Mesenchymal stem cell (in vitro differentiated cells and primary cell): ENCODE results near the gene MAP3K9.
"Not testable (repeated sequence)": the region's sequence is repeated elsewhere in the genome, so short reads cannot be mapped to it uniquely, and the experiment has no call there.

Experiments used
- DNase-seq: peaks from one replicate; pipeline ENCODE4 v3.0.0-alpha.2; 2013
- H2AFZ ChIP-seq: one replicate; pipeline ENCODE4 v1.6.1; 2013; ENCODE audit warnings: low read depth, mild to moderate bottlenecking, control low read depth, inconsistent platforms, low read length, moderate library complexity
- H2AK5ac ChIP-seq: 2 replicates; pipeline ENCODE4 v1.6.1; 2013; ENCODE audit warnings: low read length, moderate library complexity, mild to moderate bottlenecking, inconsistent platforms; ENCODE audit not compliant: severe bottlenecking
- H2BK120ac ChIP-seq: one replicate; pipeline ENCODE4 v1.6.1; 2013; ENCODE audit warnings: low read depth, mild to moderate bottlenecking, inconsistent platforms, low read length, moderate library complexity
- H2BK12ac ChIP-seq, 2 experiments: one replicate each; pipeline ENCODE4 v1.6.1; 2013; ENCODE audit warnings: inconsistent platforms in 2 of 2, low read length in 2 of 2, mild to moderate bottlenecking in 2 of 2, moderate library complexity in 2 of 2, control low read depth in 1 of 2
- H2BK15ac ChIP-seq: one replicate; pipeline ENCODE4 v1.6.1; 2013; ENCODE audit warnings: mild to moderate bottlenecking, low read depth, inconsistent platforms; ENCODE audit not compliant: poor library complexity, severe bottlenecking
- H2BK5ac ChIP-seq: 2 replicates; pipeline ENCODE4 v1.6.1; 2013; ENCODE audit warnings: low read depth, mild to moderate bottlenecking, low read length, control low read depth, inconsistent platforms; ENCODE audit not compliant: poor library complexity, severe bottlenecking
- H3K14ac ChIP-seq, 2 experiments: one replicate each; pipeline ENCODE4 v1.6.1; 2013; ENCODE audit warnings: inconsistent platforms in 2 of 2, low read length in 2 of 2, control low read depth in 1 of 2, mild to moderate bottlenecking in 1 of 2, moderate library complexity in 1 of 2
- H3K18ac ChIP-seq, 2 experiments: one replicate each; pipeline ENCODE4 v1.6.1; 2013; ENCODE audit warnings: inconsistent platforms in 2 of 2, low read length in 2 of 2, control low read depth in 1 of 2, low read depth in 1 of 2, mild to moderate bottlenecking in 1 of 2
- H3K23ac ChIP-seq, 2 experiments: one replicate each; pipeline ENCODE4 v1.6.1; 2013; ENCODE audit warnings: inconsistent platforms in 2 of 2, low read length in 2 of 2, mild to moderate bottlenecking in 2 of 2, moderate library complexity in 2 of 2, control low read depth in 1 of 2
- H3K27ac ChIP-seq: 2 replicates; pipeline ENCODE4 v1.5.1; 2013; ENCODE audit warnings: mild to moderate bottlenecking, moderate library complexity, low read length, control low read depth, inconsistent platforms; ENCODE audit not compliant: poor library complexity, severe bottlenecking
- H3K27me3 ChIP-seq, 2 experiments: 2 replicates each; pipeline versions ENCODE4 v1.6.1 to v1.7.0; 2013; ENCODE audit warnings: low read length in 2 of 2, mild to moderate bottlenecking in 2 of 2, moderate library complexity in 2 of 2, control low read depth in 1 of 2, inconsistent platforms in 1 of 2; ENCODE audit not compliant: control insufficient read depth in 1 of 2, insufficient read depth in 1 of 2
- H3K36me3 ChIP-seq, 2 experiments: 2 replicates each; pipeline versions ENCODE4 v1.6.1 to v1.7.0; 2013; ENCODE audit warnings: low read length in 2 of 2, control low read depth in 1 of 2, inconsistent platforms in 1 of 2, low read depth in 1 of 2, mild to moderate bottlenecking in 1 of 2; ENCODE audit not compliant: insufficient read depth in 2 of 2, control insufficient read depth in 1 of 2
- H3K4ac ChIP-seq, 2 experiments: one replicate each; pipeline ENCODE4 v1.6.1; 2013; ENCODE audit warnings: inconsistent platforms in 2 of 2, low read length in 2 of 2, mild to moderate bottlenecking in 2 of 2, moderate library complexity in 2 of 2, control low read depth in 1 of 2, low read depth in 1 of 2
- H3K4me1 ChIP-seq: 2 replicates; pipeline ENCODE4 v1.6.1; 2013; ENCODE audit warnings: low read depth, low read length, control low read depth; ENCODE audit not compliant: control insufficient read depth, insufficient read depth
- H3K4me2 ChIP-seq: 2 replicates; pipeline ENCODE4 v1.6.1; 2013; ENCODE audit warnings: low read length, mild to moderate bottlenecking, inconsistent platforms; ENCODE audit not compliant: poor library complexity, severe bottlenecking
- H3K4me3 ChIP-seq, 2 experiments: 2 replicates each; pipeline versions ENCODE4 v1.5.1 to v1.7.0; 2013; ENCODE audit warnings: low read length in 2 of 2, mild to moderate bottlenecking in 2 of 2, control low read depth in 1 of 2, low read depth in 1 of 2; ENCODE audit not compliant: insufficient read depth in 1 of 2
- H3K79me1 ChIP-seq: replicated peaks from 2 replicates; pipeline ENCODE4 v1.6.1; 2013; ENCODE audit warnings: mild to moderate bottlenecking, control low read depth, low read length, inconsistent platforms; ENCODE audit not compliant: poor library complexity, severe bottlenecking
- H3K9ac ChIP-seq: 2 replicates; pipeline ENCODE4 v1.7.0; 2013; ENCODE audit warnings: mild to moderate bottlenecking, low read length, moderate library complexity
- H3K9me3 ChIP-seq: 2 replicates; pipeline ENCODE4 v1.7.0; 2013; ENCODE audit warnings: mild to moderate bottlenecking, low read length; ENCODE audit not compliant: control insufficient read depth
- H4K8ac ChIP-seq: one replicate; pipeline ENCODE4 v1.6.1; 2013; ENCODE audit warnings: inconsistent platforms, mild to moderate bottlenecking, low read length, moderate library complexity
- H4K91ac ChIP-seq: one replicate; pipeline ENCODE4 v1.6.1; 2013; ENCODE audit warnings: mild to moderate bottlenecking, low read length, inconsistent platforms
- WGBS: methylation state at CpG from one replicate; pipeline ENCODE4 v1.1.7; 2013; ENCODE audit warnings: mixed read lengths; 5-methylcytosine and 5-hydroxymethylcytosine counted together

MAP3K9 gene

DNA sequence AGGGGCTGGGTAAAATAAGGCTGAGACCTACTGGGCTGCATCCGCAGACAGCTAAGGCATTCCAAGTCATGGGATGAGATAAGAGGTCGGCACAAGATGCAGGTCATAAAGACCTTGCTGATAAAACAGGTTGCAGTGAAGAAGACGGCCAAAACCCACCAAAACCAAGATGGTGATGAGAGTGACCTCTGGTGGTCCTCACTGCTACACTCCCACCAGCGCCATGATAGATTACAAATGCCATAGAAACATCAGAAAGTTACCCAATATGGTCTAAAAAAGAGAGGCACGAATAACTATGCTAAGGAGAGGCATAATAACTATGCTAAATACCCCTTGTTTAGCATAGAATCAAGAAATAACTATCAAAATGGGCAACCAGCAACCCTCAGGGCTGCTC is 46.2 kb upstream of the MAP3K9 start:
- H3K9me3 ChIP-seq: no peaks in the 10 kb centered on the region
- peak overlapping the region; percentile 72 for H4K8ac ChIP-seq
- no peak overlapping the region for H2BK120ac ChIP-seq
- WGBS: 54% methylated on average over 3 of the region's 5 CpGs
- H3K27ac ChIP-seq: no peak overlapping the region
- no peaks in the 10 kb centered on the region for H3K4me1 ChIP-seq
- no peak overlapping the region for H2BK15ac ChIP-seq
- no peak overlapping the region for H3K4me3 ChIP-seq
- H2BK5ac ChIP-seq: no peak overlapping the region
- no peak overlapping the region for H2AFZ ChIP-seq
- H3K27me3 ChIP-seq: peaks cover 0 to 3% of the 10 kb centered on the region in 2 experiments
- H3K79me1 ChIP-seq: no peaks in the 10 kb centered on the region
- H3K9ac ChIP-seq: no peak overlapping the region
- no peak overlapping the region for H3K14ac ChIP-seq
- no peak overlapping the region for H4K91ac ChIP-seq
- no peak for DNase-seq
- H2BK12ac ChIP-seq: no peak overlapping the region
- H3K18ac ChIP-seq: no peak overlapping the region
- H3K23ac ChIP-seq: no peak overlapping the region
- H3K4me2 ChIP-seq: no peak overlapping the region
- H3K36me3 ChIP-seq: no peaks in the 10 kb centered on the region
- no peak overlapping the region for H3K4ac ChIP-seq
- peak overlapping the region; percentile 36 for H2AK5ac ChIP-seq

DNA sequence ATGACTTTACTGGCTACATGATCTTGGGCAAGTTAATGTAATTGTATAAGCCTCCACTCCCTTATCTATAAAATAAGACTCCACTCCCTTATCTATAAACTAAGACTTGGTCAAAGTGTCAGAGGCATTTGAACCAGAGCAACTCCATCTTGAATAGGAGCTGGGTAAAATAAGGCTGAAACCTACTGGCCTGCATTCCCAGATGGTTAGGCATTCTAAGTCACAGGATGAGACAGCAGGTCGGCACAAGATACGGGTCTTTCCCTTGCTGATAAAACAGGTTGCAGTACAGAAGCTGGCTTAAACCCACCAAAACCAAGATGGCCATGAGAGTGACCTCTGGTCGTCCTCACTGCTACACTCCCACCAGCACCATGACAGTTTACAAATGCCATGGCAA is 44.3 kb upstream of the MAP3K9 start:
- H2BK15ac ChIP-seq, H3K18ac ChIP-seq, H3K36me3 ChIP-seq, H4K91ac ChIP-seq, H3K9ac ChIP-seq, H3K23ac ChIP-seq, H2BK5ac ChIP-seq, H3K4me1 ChIP-seq, DNase-seq, H2AK5ac ChIP-seq, H3K4me3 ChIP-seq, H3K4ac ChIP-seq, H2BK12ac ChIP-seq, H3K27me3 ChIP-seq, H2AFZ ChIP-seq, H3K79me1 ChIP-seq, H2BK120ac ChIP-seq, H3K14ac ChIP-seq, H4K8ac ChIP-seq, H3K27ac ChIP-seq, H3K4me2 ChIP-seq, H3K9me3 ChIP-seq: not testable (repeated sequence)
- WGBS: 94% methylated on average over 2 of the region's 3 CpGs

DNA sequence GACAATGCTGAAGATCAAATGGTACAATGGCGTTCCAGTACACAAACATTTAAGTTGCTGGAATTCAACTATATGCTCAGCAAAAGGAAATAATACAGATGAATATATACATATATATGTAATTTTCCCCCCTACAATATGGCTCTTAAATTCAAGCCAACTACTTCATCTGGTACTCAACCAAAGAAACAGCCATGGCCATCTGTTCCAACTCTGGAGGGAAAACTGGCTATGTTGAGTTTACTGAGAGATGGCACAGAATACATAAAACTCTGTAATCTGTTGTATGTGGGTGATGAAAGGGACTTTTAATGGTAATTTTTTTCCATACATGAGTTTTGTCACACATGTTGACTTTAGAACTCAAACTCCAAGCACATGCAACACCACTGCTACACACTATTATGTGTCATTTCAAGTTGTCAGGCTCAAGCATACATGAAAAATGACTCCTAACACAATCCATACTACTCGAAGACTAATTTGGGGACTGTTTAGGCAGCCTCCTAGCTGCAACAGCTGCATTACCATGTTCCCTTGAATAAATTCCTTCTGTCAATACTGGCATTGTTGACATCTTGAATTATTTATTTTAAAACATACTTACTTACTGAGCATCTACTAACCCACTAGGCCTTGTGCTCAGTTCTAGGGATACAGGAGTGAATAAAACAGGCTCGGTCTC is 38.2 kb upstream of the MAP3K9 start:
- Histone ChIP-seq H2BK12ac (no peak overlapping the region), H2AK5ac (no peak overlapping the region), H2AFZ (no peak overlapping the region), H3K79me1 (no peaks in the 10 kb centered on the region), H3K4me3 (no peak overlapping the region), H3K4me1 (no peaks in the 10 kb centered on the region), H3K4me2 (no peak overlapping the region), H3K27me3 (no peaks in the 10 kb centered on the region), H2BK5ac (no peak overlapping the region), H3K23ac (no peak overlapping the region), H3K27ac (no peak overlapping the region), H3K4ac (no peak overlapping the region), H3K36me3 (no peaks in the 10 kb centered on the region), H4K8ac (no peak overlapping the region), H2BK15ac (no peak overlapping the region), H4K91ac (no peak overlapping the region), H2BK120ac (no peak overlapping the region), H3K14ac (no peak overlapping the region), H3K9me3 (no peaks in the 10 kb centered on the region), H3K18ac (no peak overlapping the region), H3K9ac (no peak overlapping the region)
- 93% methylated on average over 3 of the region's 3 CpGs for WGBS
- DNase-seq: no peak

DNA sequence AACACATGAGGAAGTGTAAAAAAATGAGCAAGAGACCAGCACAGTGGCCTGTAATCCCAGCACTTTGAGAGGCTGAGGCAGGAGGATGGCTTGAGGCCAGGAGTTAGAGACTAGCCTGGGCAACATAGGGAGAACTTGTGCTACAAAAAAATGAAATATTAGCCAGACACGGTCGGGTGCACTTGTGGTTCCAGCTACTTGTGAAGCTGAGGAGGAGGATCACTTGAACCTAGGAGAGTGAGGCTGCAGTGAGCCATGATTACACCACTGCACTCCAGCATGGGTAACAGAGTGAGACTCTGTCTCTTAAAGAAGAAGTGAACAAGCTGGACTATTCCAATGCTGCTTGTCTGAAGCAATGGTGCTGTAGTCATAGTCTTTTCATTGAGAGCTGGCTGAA is 36.3 kb upstream of the MAP3K9 start:
- Histone ChIP-seq H3K9ac (no peak overlapping the region), H3K79me1 (no peaks in the 10 kb centered on the region), H2BK15ac (no peak overlapping the region), H3K36me3 (no peaks in the 10 kb centered on the region), H3K9me3 (no peaks in the 10 kb centered on the region), H3K14ac (no peak overlapping the region), H2BK12ac (no peak overlapping the region), H3K4me3 (no peak overlapping the region), H3K4ac (no peak overlapping the region), H2AK5ac (no peak overlapping the region), H3K18ac (no peak overlapping the region), H4K8ac (no peak overlapping the region), H2AFZ (no peak overlapping the region), H3K27ac (no peak overlapping the region), H4K91ac (no peak overlapping the region), H3K4me2 (no peak overlapping the region), H2BK120ac (no peak overlapping the region), H3K23ac (no peak overlapping the region), H3K27me3 (no peaks in the 10 kb centered on the region), H3K4me1 (no peaks in the 10 kb centered on the region), H2BK5ac (no peak overlapping the region)
- no peak for DNase-seq
- 84% methylated on average over 2 of the region's 2 CpGs for WGBS
